ENCODE measurements around the gene RAB3D. TPM values are rescaled to one million over a fixed set of nuclear protein-coding genes. Genes with fewer than 3 reads are reported as not detected.

RAB3D gene
- total RNA-seq, 1 experiment from 2014 or later = 29.4 TPM

DNA sequence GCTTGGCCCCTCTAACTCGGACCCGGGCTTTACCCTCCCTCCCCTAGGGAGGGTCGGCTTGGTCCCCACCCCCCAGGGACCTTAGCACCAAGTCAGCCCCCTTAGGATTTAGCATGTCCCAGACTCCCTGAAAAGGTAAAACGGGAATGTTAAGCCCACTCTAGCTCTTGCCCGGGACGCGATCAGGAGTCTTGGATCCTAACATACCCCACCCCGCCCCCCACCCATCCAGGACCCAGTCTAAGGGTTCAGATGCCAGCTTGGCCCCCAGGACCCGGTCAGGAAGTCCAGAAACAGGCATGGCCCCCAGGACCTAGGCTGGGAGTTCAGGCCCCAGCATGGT, 44.2 kb upstream of the RAB3D start:
- Histone ChIP-seq H3K56ac (ENCODE audit: insufficient read length, low read depth, low read length) (no peak overlapping the region), H3K79me2 (ENCODE audit: insufficient read depth, low read length) (no peaks in the 10 kb centered on the region), H4K8ac (replicated peaks; ENCODE audit: insufficient read length, low read depth, low read length) (no peak overlapping the region), H2AK5ac (ENCODE audit: insufficient read length, low read length) (no peak overlapping the region), H3T11ph (ENCODE audit: low read length) (no peak overlapping the region), H4K20me1 (ENCODE audit: control insufficient read depth, insufficient read depth, insufficient read length) (peaks cover 4% of the 10 kb centered on the region), H2BK15ac (ENCODE audit: low read depth, low read length) (no peak overlapping the region), H3K4me2 (ENCODE audit: insufficient read depth, insufficient read length, low read length) (peak overlapping the region; percentile 86), H3K4ac (ENCODE audit: low read depth, low read length) (no peak overlapping the region), H3K18ac (ENCODE audit: insufficient read length, low read depth, low read length) (no peak overlapping the region), H4K5ac (ENCODE audit: insufficient read length, low read depth, low read length) (no peak overlapping the region), H3K9me3 (ENCODE audit: control insufficient read depth, low read depth, low read length) (no peaks in the 10 kb centered on the region), H3K4me1 (ENCODE audit: insufficient read depth, low read length) (no peaks in the 10 kb centered on the region), H3K23ac (ENCODE audit: insufficient read length, low read depth, low read length) (no peak overlapping the region), H4K91ac (ENCODE audit: insufficient read length, low read depth, low read length) (no peak overlapping the region), H3K27me3 (ENCODE audit: insufficient read depth, low read length) (no peaks in the 10 kb centered on the region), H2AFZ (ENCODE audit: low read length) (no peak overlapping the region), H3K27ac (ENCODE audit: insufficient read length, low read depth, low read length) (no peak overlapping the region), H3K9ac (ENCODE audit: extremely low read depth, insufficient read length, low read length) (no peak overlapping the region), H2BK5ac (ENCODE audit: insufficient read length, low read length) (no peak overlapping the region), H3K23me2 (ENCODE audit: insufficient read length, low read depth, low read length, poor library complexity, severe bottlenecking) (peaks cover 18% of the 10 kb centered on the region), H2BK20ac (ENCODE audit: low read depth, low read length, poor library complexity, severe bottlenecking) (no peak overlapping the region), H3K79me1 (ENCODE audit: insufficient read depth, low read depth, low read length, poor library complexity, severe bottlenecking) (no peaks in the 10 kb centered on the region), H2BK12ac (ENCODE audit: insufficient read length, low read depth, low read length) (no peak overlapping the region), H2BK120ac (ENCODE audit: low read depth, low read length, poor library complexity, severe bottlenecking) (no peak overlapping the region), H3K14ac (ENCODE audit: insufficient read depth, low read length) (no peak overlapping the region)
- Mint-ChIP-seq H3K9me3 (no peaks in the 10 kb centered on the region), H3K4me3 (peak overlapping the region; percentile 92 to 95), H3K27me3 (ENCODE audit: low read depth) (peaks cover 2% of the 10 kb centered on the region; the same call in 1 of the 2 replicates), H3K4me1 (peaks cover 9 to 23% of the 10 kb centered on the region in 2 experiments), H3K27ac (no peak overlapping the region), H3K36me3 (ENCODE audit: insufficient read depth in 1 of 3, low read depth in 3 of 3) (peaks cover 1 to 5% (median 3%) of the 10 kb centered on the region in 3 experiments; a peak in 5 of 7 replicates)
- DNase-seq = no peak
- TF ChIP-seq CTCF (conservative IDR thresholded peaks at IDR 0.05) = no peak
- WGBS (ENCODE audit: extremely low coverage, insufficient read length, low lambda C conversion rate) = no CpG with 5 or more reads among the region's 9 CpGs

Data from H9 (cell line).